Activated naive CD8-positive, alpha-beta T cell (primary cell): ENCODE results near the gene CYP39A1.

Experiments
- H3K27ac Mint-ChIP-seq: one replicate; pipeline ENCODE4 v1.8.0; 2021; ENCODE audit warnings: mixed read lengths
- H3K27me3 Mint-ChIP-seq: one replicate; pipeline ENCODE4 v1.8.0; 2021; ENCODE audit warnings: mixed read lengths
- H3K36me3 Mint-ChIP-seq: one replicate; pipeline ENCODE4 v1.8.0; 2021; ENCODE audit warnings: mixed read lengths
- H3K4me1 Mint-ChIP-seq: one replicate; pipeline ENCODE4 v1.8.0; 2021; ENCODE audit warnings: low read depth, mixed read lengths
- H3K4me3 Mint-ChIP-seq: one replicate; pipeline ENCODE4 v1.8.0; 2021; ENCODE audit warnings: mild to moderate bottlenecking, mixed read lengths
- H3K9me3 Mint-ChIP-seq: one replicate; pipeline ENCODE4 v1.8.0; 2021; ENCODE audit warnings: low read depth, mixed read lengths

Gene CYP39A1

GRCh38 chr6:46652603-46653438 lies at the start of gene CYP39A1, which contains the start of gene SLC25A27:
Gene CYP39A1, minus strand, starts transcription at chr6:46652818. Its CDS starts 236 bp downstream, at chr6:46652582.
Gene SLC25A27, plus strand, starts transcription at chr6:46652975. Its CDS starts 218 bp downstream, at chr6:46653193.
- Mint-ChIP-seq H3K36me3 (no peaks in the 10 kb centered on the region), H3K9me3 (no peaks in the 10 kb centered on the region), H3K27me3 (peaks cover 30% of the 10 kb centered on the region), H3K27ac (no peak within 1 kb of the TSS), H3K4me3 (peak within 1 kb of the TSS; percentile 90), H3K4me1 (peaks cover 13% of the 10 kb centered on the region)

- no peak overlapping the region for H3K4me3 Mint-ChIP-seq
- H3K27me3 Mint-ChIP-seq = peaks cover 21% of the 10 kb centered on the region
- H3K27ac Mint-ChIP-seq = no peak overlapping the region
- H3K36me3 Mint-ChIP-seq = no peaks in the 10 kb centered on the region
- H3K4me1 Mint-ChIP-seq = no peaks in the 10 kb centered on the region
- H3K9me3 Mint-ChIP-seq = no peaks in the 10 kb centered on the region
These were observed 47.4 kb upstream of the CYP39A1 start for GRCh38 chr6:46699970-46700369.

- no peaks in the 10 kb centered on the region for H3K4me1 Mint-ChIP-seq
- no peak overlapping the region for H3K4me3 Mint-ChIP-seq
- H3K27me3 Mint-ChIP-seq = peaks cover 18% of the 10 kb centered on the region
- no peak overlapping the region for H3K27ac Mint-ChIP-seq
- H3K36me3 Mint-ChIP-seq = no peaks in the 10 kb centered on the region
- no peaks in the 10 kb centered on the region for H3K9me3 Mint-ChIP-seq
These were observed 38.4 kb upstream of the CYP39A1 start for GRCh38 chr6:46690911-46691451.

- H3K36me3 Mint-ChIP-seq = no peaks in the 10 kb centered on the region
- H3K4me3 Mint-ChIP-seq = no peak overlapping the region
- H3K27ac Mint-ChIP-seq = no peak overlapping the region
- no peaks in the 10 kb centered on the region for H3K4me1 Mint-ChIP-seq
- H3K27me3 Mint-ChIP-seq = peaks cover 11% of the 10 kb centered on the region
- H3K9me3 Mint-ChIP-seq = no peaks in the 10 kb centered on the region
These were observed 37.6 kb upstream of the CYP39A1 start for GRCh38 chr6:46690141-46690755.

GRCh38 chr6:46689657-46690056 lies 37.0 kb upstream of the CYP39A1 start:
- H3K4me3 Mint-ChIP-seq = no peak overlapping the region
- H3K4me1 Mint-ChIP-seq = no peaks in the 10 kb centered on the region
- H3K27me3 Mint-ChIP-seq = peaks cover 11% of the 10 kb centered on the region
- H3K27ac Mint-ChIP-seq = no peak overlapping the region
- no peaks in the 10 kb centered on the region for H3K9me3 Mint-ChIP-seq
- no peaks in the 10 kb centered on the region for H3K36me3 Mint-ChIP-seq

- H3K36me3 Mint-ChIP-seq = no peaks in the 10 kb centered on the region
- peaks cover 11% of the 10 kb centered on the region for H3K27me3 Mint-ChIP-seq
- no peaks in the 10 kb centered on the region for H3K9me3 Mint-ChIP-seq
- H3K27ac Mint-ChIP-seq = no peak overlapping the region
- H3K4me1 Mint-ChIP-seq = no peaks in the 10 kb centered on the region
- H3K4me3 Mint-ChIP-seq = no peak overlapping the region
These were observed 36.3 kb upstream of the CYP39A1 start for GRCh38 chr6:46688966-46689335.

- no peak overlapping the region for H3K4me3 Mint-ChIP-seq
- H3K27me3 Mint-ChIP-seq = peaks cover 9% of the 10 kb centered on the region
- H3K4me1 Mint-ChIP-seq = no peaks in the 10 kb centered on the region
- no peaks in the 10 kb centered on the region for H3K36me3 Mint-ChIP-seq
- H3K27ac Mint-ChIP-seq = no peak overlapping the region
- H3K9me3 Mint-ChIP-seq = no peaks in the 10 kb centered on the region
These were observed 35.7 kb upstream of the CYP39A1 start for GRCh38 chr6:46688117-46688965.

- Mint-ChIP-seq H3K36me3 (no peaks in the 10 kb centered on the region), H3K4me3 (no peak within 1 kb of the TSS), H3K27ac (no peak within 1 kb of the TSS), H3K27me3 (peaks cover 9% of the 10 kb centered on the region), H3K4me1 (no peaks in the 10 kb centered on the region), H3K9me3 (no peaks in the 10 kb centered on the region)
These were observed 35.0 kb upstream of the CYP39A1 start, which contains the start of gene TDRD6 for GRCh38 chr6:46687619-46688097. Gene TDRD6, plus strand, starts transcription at chr6:46687885. Its CDS starts 244 bp downstream, at chr6:46688129.

GRCh38 chr6:46684771-46685170 lies 32.2 kb upstream of the CYP39A1 start:
- Mint-ChIP-seq H3K36me3 (no peaks in the 10 kb centered on the region), H3K9me3 (no peaks in the 10 kb centered on the region), H3K27ac (no peak overlapping the region), H3K4me1 (no peaks in the 10 kb centered on the region), H3K27me3 (peaks cover 8% of the 10 kb centered on the region), H3K4me3 (no peak overlapping the region)

GRCh38 chr6:46677314-46677654 lies 24.7 kb upstream of the CYP39A1 start:
- H3K4me1 Mint-ChIP-seq = no peaks in the 10 kb centered on the region
- H3K4me3 Mint-ChIP-seq = no peak overlapping the region
- peaks cover 6% of the 10 kb centered on the region for H3K27me3 Mint-ChIP-seq
- no peaks in the 10 kb centered on the region for H3K36me3 Mint-ChIP-seq
- no peak overlapping the region for H3K27ac Mint-ChIP-seq
- H3K9me3 Mint-ChIP-seq = no peaks in the 10 kb centered on the region

- Mint-ChIP-seq H3K4me1 (no peaks in the 10 kb centered on the region), H3K4me3 (no peak overlapping the region), H3K9me3 (no peaks in the 10 kb centered on the region), H3K27me3 (peaks cover 5% of the 10 kb centered on the region), H3K36me3 (no peaks in the 10 kb centered on the region), H3K27ac (no peak overlapping the region)
These were observed 24.1 kb upstream of the CYP39A1 start for GRCh38 chr6:46676604-46677313.

GRCh38 chr6:46674410-46674809 lies 21.8 kb upstream of the CYP39A1 start:
- Mint-ChIP-seq H3K27me3 (no peaks in the 10 kb centered on the region), H3K4me1 (no peaks in the 10 kb centered on the region), H3K36me3 (no peaks in the 10 kb centered on the region), H3K4me3 (no peak overlapping the region), H3K27ac (no peak overlapping the region), H3K9me3 (no peaks in the 10 kb centered on the region)

GRCh38 chr6:46667377-46667776 lies 14.8 kb upstream of the CYP39A1 start:
- no peak overlapping the region for H3K27ac Mint-ChIP-seq
- no peaks in the 10 kb centered on the region for H3K36me3 Mint-ChIP-seq
- H3K9me3 Mint-ChIP-seq = no peaks in the 10 kb centered on the region
- H3K4me1 Mint-ChIP-seq = no peaks in the 10 kb centered on the region
- H3K27me3 Mint-ChIP-seq = no peaks in the 10 kb centered on the region
- no peak overlapping the region for H3K4me3 Mint-ChIP-seq

GRCh38 chr6:46661483-46661882 lies 8.9 kb upstream of the CYP39A1 start:
- no peaks in the 10 kb centered on the region for H3K36me3 Mint-ChIP-seq
- no peaks in the 10 kb centered on the region for H3K27me3 Mint-ChIP-seq
- H3K27ac Mint-ChIP-seq = no peak overlapping the region
- no peak overlapping the region for H3K4me3 Mint-ChIP-seq
- no peaks in the 10 kb centered on the region for H3K4me1 Mint-ChIP-seq
- H3K9me3 Mint-ChIP-seq = no peaks in the 10 kb centered on the region
